ENCODE measurements around the gene BHMT. TPM values are rescaled to one million over a fixed set of nuclear protein-coding genes. Genes with fewer than 3 reads are reported as not detected.

Gene BHMT, protein sequence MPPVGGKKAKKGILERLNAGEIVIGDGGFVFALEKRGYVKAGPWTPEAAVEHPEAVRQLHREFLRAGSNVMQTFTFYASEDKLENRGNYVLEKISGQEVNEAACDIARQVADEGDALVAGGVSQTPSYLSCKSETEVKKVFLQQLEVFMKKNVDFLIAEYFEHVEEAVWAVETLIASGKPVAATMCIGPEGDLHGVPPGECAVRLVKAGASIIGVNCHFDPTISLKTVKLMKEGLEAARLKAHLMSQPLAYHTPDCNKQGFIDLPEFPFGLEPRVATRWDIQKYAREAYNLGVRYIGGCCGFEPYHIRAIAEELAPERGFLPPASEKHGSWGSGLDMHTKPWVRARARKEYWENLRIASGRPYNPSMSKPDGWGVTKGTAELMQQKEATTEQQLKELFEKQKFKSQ
- total RNA-seq: 1.1 and 5.8 TPM in 2 replicates

DNA sequence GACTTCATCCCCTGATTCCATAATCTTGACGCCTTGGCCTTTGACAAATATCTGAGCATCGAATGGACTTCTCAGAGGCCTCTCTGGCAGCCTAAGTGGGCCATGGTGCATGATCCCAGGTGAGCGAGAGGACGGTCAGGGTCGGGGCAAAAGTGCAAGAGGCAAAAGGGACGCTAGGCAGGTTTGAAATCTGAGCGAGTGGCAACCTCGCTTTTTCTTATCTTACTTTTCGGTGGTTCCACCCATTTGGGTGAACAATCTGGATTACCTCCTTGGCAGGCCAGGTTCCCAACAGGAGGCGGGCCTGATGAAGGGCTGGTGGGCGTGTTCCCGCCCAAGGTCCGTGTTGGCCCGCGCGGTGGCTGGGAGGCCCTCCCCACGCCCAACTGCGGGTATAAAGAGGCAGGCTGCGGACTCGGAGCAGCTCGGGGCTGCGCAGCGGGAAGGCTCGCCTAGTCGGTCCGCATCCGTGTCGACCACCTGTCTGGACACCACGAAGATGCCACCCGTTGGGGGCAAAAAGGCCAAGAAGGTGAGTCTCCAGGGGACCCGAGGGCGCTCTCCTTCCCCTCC is at the start of gene BHMT:
BHMT (plus strand) TSS at position 423 of the 573 bp plus-strand sequence; CDS start at position 500, 77 bp downstream.

DNA sequence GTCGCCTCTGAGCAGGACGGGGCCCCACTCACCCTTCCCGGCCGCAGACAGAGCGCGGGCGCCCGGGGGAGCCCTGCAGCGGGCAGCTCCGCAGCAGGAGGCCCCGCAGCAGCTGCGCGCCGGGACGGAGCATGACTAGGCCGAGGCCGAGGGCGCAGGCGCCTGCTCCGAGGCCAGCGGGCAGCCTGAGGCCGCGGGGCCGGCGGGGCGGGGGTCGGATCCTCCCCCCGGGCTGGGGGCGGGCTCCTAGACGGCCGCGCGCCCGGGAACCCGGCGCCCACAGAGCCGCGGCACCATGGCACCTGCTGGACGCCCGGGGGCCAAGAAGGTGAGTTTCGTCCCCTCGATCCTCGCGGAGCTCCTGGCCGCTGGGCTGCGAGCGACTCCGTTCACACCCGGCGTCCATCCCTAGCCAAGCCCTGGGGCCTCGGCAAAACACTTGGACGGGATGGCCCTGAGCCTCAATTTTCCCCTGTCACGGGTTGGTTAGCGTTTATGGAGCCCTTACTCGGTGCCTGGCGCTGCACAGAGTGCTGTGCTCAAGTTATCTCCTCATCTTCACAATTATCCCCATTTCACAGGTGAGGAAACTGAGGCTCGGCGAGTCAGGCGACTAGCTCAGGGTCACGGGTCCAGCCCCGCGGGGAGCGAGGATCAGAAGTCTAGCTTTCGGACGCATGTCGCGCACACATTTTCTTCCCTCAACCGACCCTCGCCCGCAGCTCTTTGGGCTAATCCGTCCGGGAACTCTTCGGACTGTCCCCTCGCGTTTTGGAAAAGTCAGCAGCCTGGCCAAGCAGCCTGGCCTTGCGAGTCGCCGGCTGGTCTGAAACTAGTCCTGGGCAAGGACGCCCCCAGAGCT is 41.9 kb upstream of the BHMT start, which contains the start of the genes BHMT2 and DMGDH:
BHMT2 (plus strand) TSS at position 280 of the 862 bp plus-strand sequence; CDS start at position 296, 16 bp downstream.
DMGDH (minus strand) TSS at position 187 of the 862 bp plus-strand sequence; CDS start at position 133, 54 bp downstream.

Other genes with a start within 250 kb of the BHMT start
- gene ARSB, start 126.5 kb upstream of the BHMT start, total RNA-seq: 22.8 and 23.1 TPM in 2 replicates
- gene DMGDH, start 42.1 kb upstream of the BHMT start, total RNA-seq: 0.33 and 3.3 TPM in 2 replicates
- 0.98 and 4.2 TPM in 2 replicates for gene BHMT2, start 42.0 kb upstream of the BHMT start, total RNA-seq
- 2.6 and 9.8 TPM in 2 replicates for gene JMY, start 124.3 kb downstream of the BHMT start, total RNA-seq